OCI-LY7 (cell line): Measurements from ENCODE around the gene ATP8B2.

ENCODE experiments used
- EZH2phosphoT487 ChIP-seq: fragments of 200-600 bp; sonication (generic); IDR thresholded peaks from 2 replicates; pipeline ENCODE4 v1.6.1; 2018; ENCODE audit warnings: low read depth, borderline replicate concordance, mild to moderate bottlenecking, mixed run types, antibody characterized with exemption, low read length, moderate library complexity, mixed read lengths
- TF ChIP-seq, protein P1 (sequence below): fragments of 200-600 bp; sonication (generic); conservative IDR thresholded peaks from 2 replicates; pipeline ENCODE4 v1.5.1; 2014; ENCODE audit warnings: mild to moderate bottlenecking, antibody characterized with exemption, low read length, moderate library complexity, mixed read lengths

DNA sequence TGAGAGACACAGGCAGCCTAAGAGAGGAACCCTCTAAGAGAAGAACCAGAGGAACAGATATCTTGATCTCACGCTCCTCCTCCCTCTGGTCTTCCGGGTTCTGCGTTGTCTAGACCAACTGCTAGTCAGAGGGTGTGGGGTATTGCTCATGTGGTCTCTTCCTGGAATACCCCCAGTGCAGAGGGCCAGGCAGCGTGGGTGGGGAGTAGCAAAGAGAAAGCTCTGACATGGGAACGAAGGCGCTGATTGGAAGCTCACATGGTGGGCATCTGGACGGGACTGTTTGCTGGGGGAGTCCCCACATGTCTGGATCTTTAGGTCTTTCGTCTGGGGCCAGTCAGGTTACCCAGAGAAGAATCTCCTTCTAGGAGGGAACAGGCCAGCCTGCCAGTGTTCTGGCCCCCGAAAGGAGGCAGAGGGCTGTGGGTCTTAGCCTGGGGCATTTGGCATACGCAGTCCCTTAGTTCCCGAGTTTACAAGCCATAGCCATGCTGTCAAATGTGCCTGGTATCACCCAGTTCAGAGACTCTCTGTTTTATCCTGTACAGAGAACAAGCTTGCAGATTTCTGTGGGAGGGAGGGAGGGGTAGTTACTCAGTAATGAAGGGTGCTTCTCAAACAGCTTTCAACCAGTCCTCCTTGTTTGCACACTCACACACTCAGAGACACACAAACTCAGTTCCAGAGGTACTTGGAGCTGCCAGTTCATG lies 61.5 kb downstream of the ATP8B2 start:
- TF ChIP-seq, protein P1, sequence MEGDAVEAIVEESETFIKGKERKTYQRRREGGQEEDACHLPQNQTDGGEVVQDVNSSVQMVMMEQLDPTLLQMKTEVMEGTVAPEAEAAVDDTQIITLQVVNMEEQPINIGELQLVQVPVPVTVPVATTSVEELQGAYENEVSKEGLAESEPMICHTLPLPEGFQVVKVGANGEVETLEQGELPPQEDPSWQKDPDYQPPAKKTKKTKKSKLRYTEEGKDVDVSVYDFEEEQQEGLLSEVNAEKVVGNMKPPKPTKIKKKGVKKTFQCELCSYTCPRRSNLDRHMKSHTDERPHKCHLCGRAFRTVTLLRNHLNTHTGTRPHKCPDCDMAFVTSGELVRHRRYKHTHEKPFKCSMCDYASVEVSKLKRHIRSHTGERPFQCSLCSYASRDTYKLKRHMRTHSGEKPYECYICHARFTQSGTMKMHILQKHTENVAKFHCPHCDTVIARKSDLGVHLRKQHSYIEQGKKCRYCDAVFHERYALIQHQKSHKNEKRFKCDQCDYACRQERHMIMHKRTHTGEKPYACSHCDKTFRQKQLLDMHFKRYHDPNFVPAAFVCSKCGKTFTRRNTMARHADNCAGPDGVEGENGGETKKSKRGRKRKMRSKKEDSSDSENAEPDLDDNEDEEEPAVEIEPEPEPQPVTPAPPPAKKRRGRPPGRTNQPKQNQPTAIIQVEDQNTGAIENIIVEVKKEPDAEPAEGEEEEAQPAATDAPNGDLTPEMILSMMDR: no peak
- no peak for TF ChIP-seq EZH2phosphoT487
